Upper lobe of right lung (tissue), 1 donor: ENCODE measurements around the gene ZNF385C. TPM values are rescaled to one million over a fixed set of nuclear protein-coding genes. Genes with fewer than 3 reads are reported as not detected.

Experiments used
- ATAC-seq: fragments of 200-7000 bp; cut with Tn5 transposase; one replicate; pipeline ENCODE4 v1.9.1; 2020; ENCODE audit warnings: mild to moderate bottlenecking, moderate library complexity
- DNase-seq: peaks from one replicate; pipeline ENCODE4 v3.0.0-alpha.2; 2020
- H3K27ac ChIP-seq: fragments of 200-600 bp; one replicate; pipeline ENCODE4 v1.8.0; 2022
- H3K27me3 ChIP-seq: fragments of 200-600 bp; one replicate; pipeline ENCODE4 v1.8.0; 2022; ENCODE audit warnings: mild to moderate bottlenecking
- H3K36me3 ChIP-seq: fragments of 200-600 bp; one replicate; pipeline ENCODE4 v1.8.0; 2022
- H3K4me1 ChIP-seq: fragments of 200-600 bp; one replicate; pipeline ENCODE4 v1.8.0; 2022
- H3K4me3 ChIP-seq: fragments of 200-600 bp; one replicate; pipeline ENCODE4 v1.8.0; 2022; ENCODE audit warnings: mild to moderate bottlenecking
- H3K9me3 ChIP-seq: fragments of 200-600 bp; one replicate; pipeline ENCODE4 v1.8.0; 2022
- intact Hi-C: fragments of 100-400 bp; cut with DNase I; formaldehyde crosslinking; loops from one replicate; pipeline ENCODE4 v1.11.0; 2022
- total RNA-seq: library from RNA; stranded (reverse); fragmentation: NEBNext Ultra II Directional; extraction: Animal tissue kit (Norgen Biotek cat#: 25700); gene quantifications from one replicate; pipeline ENCODE4 v1.2.1, GENCODE V29; 2021
- TF ChIP-seq, protein P1 (sequence below): fragments of 200-600 bp; IDR thresholded peaks from one replicate; pipeline ENCODE4 v1.8.0; 2022; ENCODE audit warnings: antibody characterized with exemption
- donor health status: DM: no; HTN: yes; CAD: no; lungs with severe emphysema.

ZNF385C gene
- total RNA-seq, 1 donor from 2014 or later: 0.78 TPM

DNA sequence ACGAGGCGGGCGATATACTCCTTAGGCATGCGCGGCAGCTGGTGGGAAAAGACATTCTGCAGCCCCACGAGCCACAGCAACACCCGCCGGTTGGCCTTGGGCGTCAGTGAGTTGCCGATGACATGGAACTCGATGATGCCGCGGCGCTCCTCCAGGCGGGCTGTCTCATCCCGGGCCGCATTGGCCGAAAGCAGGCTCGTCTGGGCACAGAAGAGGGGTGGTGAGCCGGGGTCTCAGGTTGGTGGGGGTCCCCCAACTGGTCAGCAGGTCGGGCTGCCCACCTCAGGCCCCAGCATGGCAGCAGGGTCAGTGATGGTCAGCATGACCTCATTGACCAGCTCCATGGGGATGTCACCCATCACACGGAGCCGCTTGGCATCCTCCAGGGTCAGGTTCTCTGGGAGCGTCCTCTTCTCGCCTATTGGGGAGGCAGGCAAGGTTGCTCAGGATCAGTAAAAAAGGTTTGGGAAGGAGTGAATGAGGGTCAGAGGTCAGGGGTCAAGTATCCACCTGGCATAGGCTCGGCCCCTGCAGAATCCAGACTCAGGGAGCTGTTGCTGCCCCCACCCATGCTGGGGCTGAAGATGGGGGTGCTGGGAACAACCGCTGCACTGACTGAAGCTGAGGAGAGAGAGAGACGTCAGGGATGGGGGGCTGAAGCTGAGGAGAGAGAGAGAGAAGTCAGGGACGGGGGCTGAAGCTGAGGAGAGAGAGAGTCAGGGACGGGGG is 19.3 kb upstream of the ZNF385C start:
- DNase-seq (no peak), ATAC-seq (no peak)
- no peaks in the 10 kb centered on the region for H3K27me3 ChIP-seq
- H3K4me3 ChIP-seq: no peak overlapping the region
- peaks cover 13% of the 10 kb centered on the region for H3K36me3 ChIP-seq
- peaks cover 29% of the 10 kb centered on the region for H3K4me1 ChIP-seq
- no peak overlapping the region for H3K27ac ChIP-seq
- intact Hi-C loops: loop anchor here (10.0 kb wide), 2 partner anchors 93 to 153 kb away; partner anchors contain the start of genes CNP and NKIRAS2
- H3K9me3 ChIP-seq: no peaks in the 10 kb centered on the region
- TF ChIP-seq, protein P1, sequence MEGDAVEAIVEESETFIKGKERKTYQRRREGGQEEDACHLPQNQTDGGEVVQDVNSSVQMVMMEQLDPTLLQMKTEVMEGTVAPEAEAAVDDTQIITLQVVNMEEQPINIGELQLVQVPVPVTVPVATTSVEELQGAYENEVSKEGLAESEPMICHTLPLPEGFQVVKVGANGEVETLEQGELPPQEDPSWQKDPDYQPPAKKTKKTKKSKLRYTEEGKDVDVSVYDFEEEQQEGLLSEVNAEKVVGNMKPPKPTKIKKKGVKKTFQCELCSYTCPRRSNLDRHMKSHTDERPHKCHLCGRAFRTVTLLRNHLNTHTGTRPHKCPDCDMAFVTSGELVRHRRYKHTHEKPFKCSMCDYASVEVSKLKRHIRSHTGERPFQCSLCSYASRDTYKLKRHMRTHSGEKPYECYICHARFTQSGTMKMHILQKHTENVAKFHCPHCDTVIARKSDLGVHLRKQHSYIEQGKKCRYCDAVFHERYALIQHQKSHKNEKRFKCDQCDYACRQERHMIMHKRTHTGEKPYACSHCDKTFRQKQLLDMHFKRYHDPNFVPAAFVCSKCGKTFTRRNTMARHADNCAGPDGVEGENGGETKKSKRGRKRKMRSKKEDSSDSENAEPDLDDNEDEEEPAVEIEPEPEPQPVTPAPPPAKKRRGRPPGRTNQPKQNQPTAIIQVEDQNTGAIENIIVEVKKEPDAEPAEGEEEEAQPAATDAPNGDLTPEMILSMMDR: no peak

DNA sequence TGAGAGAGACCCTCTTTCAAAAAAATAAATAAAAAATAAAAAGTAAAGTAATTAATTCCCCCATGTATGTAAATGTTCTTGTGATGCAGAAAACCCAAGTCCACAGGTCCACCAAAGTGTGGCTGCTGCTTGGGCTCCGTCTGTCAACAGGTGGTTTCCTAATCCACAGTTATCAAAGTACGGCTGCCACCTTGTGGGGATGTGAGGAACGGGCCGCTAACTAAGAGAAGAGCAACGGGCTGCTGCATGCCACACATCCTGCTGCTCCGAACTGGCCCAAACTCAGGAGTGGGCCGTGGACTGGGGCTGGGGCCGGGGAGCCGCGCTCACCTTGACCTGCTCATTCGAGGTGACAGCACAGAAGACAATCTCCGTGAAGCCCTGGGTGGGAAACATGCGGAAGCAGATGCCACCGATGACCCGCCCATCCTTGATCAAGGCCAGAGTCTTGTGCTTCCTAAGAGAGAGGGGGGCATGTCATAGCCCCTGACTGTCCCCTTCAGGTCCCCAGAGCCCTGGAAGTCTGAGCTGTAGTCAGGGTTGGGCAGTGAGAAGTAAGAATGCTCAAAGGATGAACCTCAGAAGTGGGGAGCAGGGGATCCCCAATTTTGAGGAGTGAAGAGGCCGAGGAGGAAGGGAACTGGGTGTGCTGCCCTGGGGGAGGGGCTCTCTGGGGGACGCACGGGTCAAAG is 18.6 kb upstream of the ZNF385C start:
- Histone ChIP-seq H3K36me3 (peaks cover 13% of the 10 kb centered on the region), H3K9me3 (no peaks in the 10 kb centered on the region), H3K27me3 (no peaks in the 10 kb centered on the region), H3K4me3 (no peak overlapping the region), H3K27ac (no peak overlapping the region), H3K4me1 (peaks cover 22% of the 10 kb centered on the region)
- TF ChIP-seq, protein P1: peak; percentile 82
- DNase-seq (peak; percentile 86), ATAC-seq (peak; percentile 57)
- intact Hi-C loops: loop anchor here (10.0 kb wide), 2 partner anchors 92 to 152 kb away; partner anchors contain the start of genes CNP and NKIRAS2

DNA sequence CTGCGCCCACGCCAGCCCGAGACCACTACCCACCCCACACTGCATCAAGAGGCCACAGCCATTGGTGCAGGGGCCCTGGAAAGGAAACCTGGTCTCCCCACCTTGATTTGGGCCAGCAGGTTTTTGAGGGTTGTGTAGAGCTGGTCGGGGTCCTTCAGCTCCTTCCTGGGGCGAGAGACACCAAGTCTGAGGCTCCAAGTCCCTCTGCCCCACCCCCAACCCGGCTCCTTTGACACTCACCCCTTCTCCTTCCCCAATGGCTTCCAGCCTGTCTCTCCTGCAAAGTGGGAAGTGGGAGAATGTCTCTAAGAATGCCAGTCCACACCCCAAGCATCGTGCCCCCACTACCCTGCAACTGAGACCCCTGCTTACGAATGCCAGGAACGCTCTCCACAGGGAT is 15.8 kb upstream of the ZNF385C start:
- Histone ChIP-seq H3K27ac (no peak overlapping the region), H3K4me1 (peaks cover 19% of the 10 kb centered on the region), H3K4me3 (no peak overlapping the region), H3K36me3 (peaks cover 17% of the 10 kb centered on the region), H3K9me3 (no peaks in the 10 kb centered on the region), H3K27me3 (no peaks in the 10 kb centered on the region)
- DNase-seq: no peak
- ATAC-seq: no peak
- intact Hi-C loops: loop anchor here (10.0 kb wide), 2 partner anchors 89 to 149 kb away; partner anchors contain the start of genes CNP and NKIRAS2
- TF ChIP-seq, protein P1: no peak

DNA sequence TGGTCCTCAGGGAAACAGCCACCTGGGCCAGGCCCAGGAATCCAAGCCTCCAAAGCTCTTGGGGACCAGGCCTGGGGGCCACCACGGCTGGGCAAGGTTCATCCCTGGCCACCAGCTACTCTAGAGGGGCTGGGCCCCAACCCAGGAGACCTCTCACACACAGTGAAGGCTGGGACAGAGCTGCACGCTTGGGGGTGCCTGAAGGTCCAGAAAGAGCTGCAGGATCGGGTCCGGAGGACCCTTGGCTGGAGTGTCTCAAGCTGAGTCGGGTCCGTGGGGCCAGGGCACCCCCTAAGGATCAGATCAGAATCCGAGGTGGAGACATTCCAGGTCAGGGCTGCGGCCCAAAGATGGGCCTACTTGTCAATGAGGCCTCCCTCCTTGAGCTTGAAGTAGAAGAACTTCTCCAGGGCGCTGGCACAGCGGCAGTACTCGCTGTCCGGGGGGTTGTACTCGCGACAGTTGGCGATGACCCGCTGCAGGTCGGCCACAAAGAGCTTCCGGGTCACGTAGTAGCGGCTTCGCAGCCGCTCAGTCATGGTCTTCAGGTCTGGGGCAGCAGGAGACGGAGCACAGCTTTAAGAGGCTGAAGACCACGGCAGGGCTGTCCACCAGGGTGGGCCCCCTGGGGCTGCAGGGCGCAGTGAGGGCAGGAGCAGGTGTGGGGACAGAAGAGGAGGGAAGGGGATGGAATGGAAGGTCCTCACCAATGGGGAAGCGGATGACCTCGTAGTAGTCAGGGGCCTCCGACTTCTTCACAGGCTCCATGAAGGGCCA is 15.2 kb upstream of the ZNF385C start:
- Histone ChIP-seq H3K4me3 (peak overlapping the region; percentile 75), H3K4me1 (peaks cover 19% of the 10 kb centered on the region), H3K27ac (peak overlapping the region; percentile 92), H3K27me3 (no peaks in the 10 kb centered on the region), H3K9me3 (no peaks in the 10 kb centered on the region), H3K36me3 (peaks cover 23% of the 10 kb centered on the region)
- TF ChIP-seq, protein P1: no peak
- ATAC-seq (no peak), DNase-seq (no peak)
- intact Hi-C loops: loop anchor here (10.0 kb wide), 2 partner anchors 89 to 149 kb away; partner anchors contain the start of genes CNP and NKIRAS2

DNA sequence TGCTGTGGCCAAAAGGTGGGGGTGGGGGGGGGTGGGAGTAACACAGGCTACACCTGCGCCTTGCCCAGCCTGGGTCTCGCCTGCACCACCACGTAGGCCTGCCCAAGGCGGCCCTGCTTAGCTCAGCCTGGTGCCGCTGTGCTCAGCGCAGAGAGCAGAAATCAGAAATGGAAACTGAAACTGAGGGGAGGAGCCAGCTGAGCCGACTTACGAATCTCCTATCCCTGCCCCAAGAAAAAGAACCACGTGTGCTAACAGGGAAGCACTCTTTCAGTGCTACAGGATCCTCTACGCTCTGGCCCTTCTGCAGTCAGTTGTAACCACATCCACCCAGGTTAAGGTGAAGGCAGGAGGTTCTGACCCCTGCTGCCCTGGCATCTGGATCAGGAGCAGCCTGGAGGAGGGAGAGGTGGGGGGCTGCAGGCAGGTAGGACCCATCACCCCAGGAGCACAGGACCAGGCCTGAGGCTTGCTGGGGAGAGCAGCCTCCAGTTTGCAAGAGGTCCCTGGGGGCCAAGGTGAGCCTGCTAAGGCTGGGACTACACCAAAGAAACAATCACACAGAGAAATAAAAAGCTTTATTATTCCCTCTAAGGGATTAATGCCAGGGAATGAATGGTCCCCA is 14.4 kb upstream of the ZNF385C start, which contains the start of gene DHX58:
Gene DHX58 (minus strand): TSS at position 163 of the 625 bp plus-strand sequence. CDS start 822 bp downstream, outside the sequence.
- H3K27me3 ChIP-seq: no peaks in the 10 kb centered on the region
- intact Hi-C loops: loop anchor here (10.0 kb wide), 2 partner anchors 88 to 148 kb away; partner anchors contain the start of genes CNP and NKIRAS2
- TF ChIP-seq, protein P1: no peak
- peak; percentile 89 for ATAC-seq
- H3K9me3 ChIP-seq: no peaks in the 10 kb centered on the region
- peak; percentile 80 for DNase-seq
- H3K27ac ChIP-seq: peak within 1 kb of the TSS; percentile 92
- peaks cover 19% of the 10 kb centered on the region for H3K4me1 ChIP-seq
- H3K36me3 ChIP-seq: peaks cover 27% of the 10 kb centered on the region
- peak within 1 kb of the TSS; percentile 75 for H3K4me3 ChIP-seq
